ENCODE measurements around the gene CSNK2B.

The CSNK2B gene

GRCh38 chr6:31711233-31711632 lies 45.4 kb downstream of the CSNK2B start:
- no peak for TF ChIP-seq CTCF (IDR thresholded peaks at IDR 0.05; ENCODE audit: control insufficient read depth, insufficient read depth, low read depth, low read length, missing control alignments)
- no peak for DNase-seq (ENCODE audit: low read depth)
- H3K4me3 ChIP-seq (ENCODE audit: control insufficient read depth, low read depth, low read length), result no peak overlapping the region

- TF ChIP-seq CTCF (IDR thresholded peaks at IDR 0.05; ENCODE audit: control insufficient read depth, insufficient read depth, low read depth, low read length, missing control alignments), result peak; percentile 36
- H3K4me3 ChIP-seq (ENCODE audit: control insufficient read depth, low read depth, low read length), result no peak overlapping the region
- no peak for DNase-seq (ENCODE audit: low read depth)
Measured at GRCh38 chr6:31712296-31712695, 46.4 kb downstream of the CSNK2B start.

GRCh38 chr6:31713465-31713864 lies 47.6 kb downstream of the CSNK2B start:
- no peak for TF ChIP-seq CTCF (IDR thresholded peaks at IDR 0.05; ENCODE audit: control insufficient read depth, insufficient read depth, low read depth, low read length, missing control alignments)

GRCh38 chr6:31713991-31714684 lies 48.3 kb downstream of the CSNK2B start:
- DNase-seq (ENCODE audit: low read depth), result no peak
- H3K4me3 ChIP-seq (ENCODE audit: control insufficient read depth, low read depth, low read length), result no peak overlapping the region
- no peak for TF ChIP-seq CTCF (IDR thresholded peaks at IDR 0.05; ENCODE audit: control insufficient read depth, insufficient read depth, low read depth, low read length, missing control alignments)

More at GRCh38 chr6:31713465-31713864, 47.6 kb downstream of the CSNK2B start:
- no peak for DNase-seq (ENCODE audit: low read depth)
- H3K4me3 ChIP-seq (ENCODE audit: control insufficient read depth, low read depth, low read length), result no peak overlapping the region

- no peak within 1 kb of the TSS for H3K4me3 ChIP-seq (ENCODE audit: control insufficient read depth, low read depth, low read length)
- no peak for DNase-seq (ENCODE audit: low read depth)
- no peak for TF ChIP-seq CTCF (IDR thresholded peaks at IDR 0.05; ENCODE audit: control insufficient read depth, insufficient read depth, low read depth, low read length, missing control alignments)
Measured at GRCh38 chr6:31715022-31715958, 49.4 kb downstream of the CSNK2B start, which contains the start of gene LY6G6D. TSS of gene LY6G6D (plus strand) at chr6:31715348. CDS start at chr6:31715356, 8 bp downstream.

GRCh38 chr6:31717499-31718222 lies 51.8 kb downstream of the CSNK2B start:
- TF ChIP-seq CTCF (IDR thresholded peaks at IDR 0.05; ENCODE audit: control insufficient read depth, insufficient read depth, low read depth, low read length, missing control alignments), result no peak
- DNase-seq (ENCODE audit: low read depth), result no peak
- no peak overlapping the region for H3K4me3 ChIP-seq (ENCODE audit: control insufficient read depth, low read depth, low read length)

Measured in AG09309 (cell line).